Measurements from ENCODE around the gene PTAFR. TPM values are rescaled to one million over a fixed set of nuclear protein-coding genes. Genes with fewer than 3 reads are reported as not detected.

PTAFR gene
- under 1 TPM; 0.47 to 0.50 TPM for total RNA-seq

- ATAC-seq: no peak
- H3K9me3 Mint-ChIP-seq (ENCODE audit: insufficient read depth): no peaks in the 10 kb centered on the region
- ChIA-PET POLR2A (no interaction called here), CTCF (interaction anchor here (0.9 kb wide), 1 partner anchor 33 kb away, joined by 3 read pairs; no protein-coding TSS in a partner anchor)
- no peak for DNase-seq
- H3K4me1 Mint-ChIP-seq (ENCODE audit: low read depth): peaks cover 46% of the 10 kb centered on the region
- H3K4me3 Mint-ChIP-seq: no peak within 1 kb of the TSS
- peaks cover 48% of the 10 kb centered on the region for H3K27me3 Mint-ChIP-seq (ENCODE audit: low read depth)
- no peaks in the 10 kb centered on the region for H3K36me3 Mint-ChIP-seq (ENCODE audit: low read depth)
- H3K27ac Mint-ChIP-seq: peak within 1 kb of the TSS; percentile 7
Observed at GRCh38 chr1:28176492-28177470, at the start of gene PTAFR. TSS of gene PTAFR (minus strand) at chr1:28176690. CDS start at chr1:28151021, 25,669 bp downstream.

- DNase-seq: no peak
- peaks cover 37% of the 10 kb centered on the region for H3K36me3 Mint-ChIP-seq (ENCODE audit: low read depth)
- H3K27me3 Mint-ChIP-seq (ENCODE audit: low read depth): no peaks in the 10 kb centered on the region
Observed at GRCh38 chr1:28213315-28213714, 36.8 kb upstream of the PTAFR start.

GRCh38 chr1:28209700-28210099 is 33.2 kb upstream of the PTAFR start:
- Mint-ChIP-seq H3K27me3 (ENCODE audit: low read depth) (no peaks in the 10 kb centered on the region), H3K36me3 (ENCODE audit: low read depth) (peaks cover 36% of the 10 kb centered on the region), H3K27ac (no peak overlapping the region), H3K9me3 (ENCODE audit: insufficient read depth) (no peaks in the 10 kb centered on the region), H3K4me3 (no peak overlapping the region), H3K4me1 (ENCODE audit: low read depth) (peaks cover 12% of the 10 kb centered on the region)
- ATAC-seq (no peak), DNase-seq (no peak)
- ChIA-PET POLR2A (interaction anchor here (1.3 to 1.5 kb wide), 2 partner anchors 9 to 121 kb away, joined by 4 to 7 read pairs; partner anchors contain the start of gene EYA3), CTCF (interaction anchor here (0.7 to 7.1 kb wide), 36 partner anchors 10 to 667 kb away, joined by 3 to 217 read pairs (median 4); partner anchors contain the start of genes EYA3 and PTAFR)

More at GRCh38 chr1:28213315-28213714, 36.8 kb upstream of the PTAFR start:
- Mint-ChIP-seq H3K9me3 (ENCODE audit: insufficient read depth) (no peaks in the 10 kb centered on the region), H3K27ac (no peak overlapping the region), H3K4me3 (no peak overlapping the region), H3K4me1 (ENCODE audit: low read depth) (peaks cover 12% of the 10 kb centered on the region)
- ChIA-PET POLR2A (interaction anchor here (0.5 to 0.8 kb wide), 3 partner anchors 19 to 370 kb away, joined by 3 to 5 read pairs (median 4); no protein-coding TSS in a partner anchor), CTCF (interaction anchor here (1.3 to 1.8 kb wide), 4 partner anchors 24 to 125 kb away, joined by 3 to 13 read pairs (median 4); partner anchors contain the start of gene EYA3)
- no peak for ATAC-seq

GRCh38 chr1:28208818-28209441 is 32.4 kb upstream of the PTAFR start:
- no peaks in the 10 kb centered on the region for H3K9me3 Mint-ChIP-seq (ENCODE audit: insufficient read depth)

GRCh38 chr1:28205243-28205642 is 28.8 kb upstream of the PTAFR start:
- no peak for ATAC-seq
- Mint-ChIP-seq H3K27ac (no peak overlapping the region), H3K27me3 (ENCODE audit: low read depth) (no peaks in the 10 kb centered on the region), H3K4me1 (ENCODE audit: low read depth) (peaks cover 31% of the 10 kb centered on the region), H3K9me3 (ENCODE audit: insufficient read depth) (no peaks in the 10 kb centered on the region), H3K36me3 (ENCODE audit: low read depth) (peaks cover 58% of the 10 kb centered on the region), H3K4me3 (no peak overlapping the region)
- ChIA-PET CTCF (interaction anchor here (7.1 kb wide), 1 partner anchor 116 kb away, joined by 217 read pairs; the partner anchor contains the start of gene EYA3), POLR2A (no interaction called here)
- DNase-seq: no peak

More at GRCh38 chr1:28208818-28209441, 32.4 kb upstream of the PTAFR start:
- H3K4me3 Mint-ChIP-seq: no peak overlapping the region
- DNase-seq (peak; percentile 82), ATAC-seq (peak; percentile 91)
- ChIA-PET POLR2A (interaction anchor here (1.1 to 1.5 kb wide), 3 partner anchors 9 to 120 kb away, joined by 3 to 7 read pairs (median 4); partner anchors contain the start of gene EYA3), CTCF (interaction anchor here (0.6 to 7.1 kb wide), 48 partner anchors 9 to 668 kb away, joined by 3 to 217 read pairs (median 4); partner anchors contain the start of genes EYA3, PTAFR and YTHDF2)
- H3K4me1 Mint-ChIP-seq (ENCODE audit: low read depth): peaks cover 12% of the 10 kb centered on the region
- H3K27ac Mint-ChIP-seq: no peak overlapping the region
- no peaks in the 10 kb centered on the region for H3K27me3 Mint-ChIP-seq (ENCODE audit: low read depth)
- peaks cover 41% of the 10 kb centered on the region for H3K36me3 Mint-ChIP-seq (ENCODE audit: low read depth)

GRCh38 chr1:28200234-28200873 is 23.9 kb upstream of the PTAFR start:
- Mint-ChIP-seq H3K36me3 (ENCODE audit: low read depth) (peaks cover 72% of the 10 kb centered on the region), H3K4me1 (ENCODE audit: low read depth) (peaks cover 61% of the 10 kb centered on the region), H3K27me3 (ENCODE audit: low read depth) (no peaks in the 10 kb centered on the region), H3K4me3 (peak overlapping the region; percentile 50), H3K9me3 (ENCODE audit: insufficient read depth) (peaks cover 10% of the 10 kb centered on the region), H3K27ac (peak overlapping the region; percentile 90)
- POLR2A ChIA-PET: interaction anchor here (0.6 to 3.4 kb wide), 4 partner anchors 9 to 112 kb away, joined by 3 to 12 read pairs (median 5); partner anchors contain the start of gene EYA3
- CTCF ChIA-PET: interaction anchor here (1.4 to 1.7 kb wide), 4 partner anchors 9 to 113 kb away, joined by 5 to 14 read pairs (median 6); no protein-coding TSS in a partner anchor
- no peak for DNase-seq
- ATAC-seq: no peak

- ATAC-seq: peak; percentile 89
- CTCF ChIA-PET: interaction anchor here (1.4 to 1.7 kb wide), 4 partner anchors 9 to 112 kb away, joined by 5 to 14 read pairs (median 6); no protein-coding TSS in a partner anchor
- H3K4me1 Mint-ChIP-seq (ENCODE audit: low read depth): peaks cover 62% of the 10 kb centered on the region
Observed at GRCh38 chr1:28199328-28200233, 23.1 kb upstream of the PTAFR start.

GRCh38 chr1:28197682-28198415 is 21.4 kb upstream of the PTAFR start:
- peaks cover 50% of the 10 kb centered on the region for H3K36me3 Mint-ChIP-seq (ENCODE audit: low read depth)
- no peaks in the 10 kb centered on the region for H3K27me3 Mint-ChIP-seq (ENCODE audit: low read depth)
- ATAC-seq: no peak
- ChIA-PET POLR2A (interaction anchor here (3.4 kb wide), 1 partner anchor 109 kb away, joined by 12 read pairs; the partner anchor contains the start of gene EYA3), CTCF (interaction anchor here (0.8 to 1.0 kb wide), 2 partner anchors 11 to 51 kb away, joined by 3 to 4 read pairs; no protein-coding TSS in a partner anchor)
- peaks cover 10% of the 10 kb centered on the region for H3K9me3 Mint-ChIP-seq (ENCODE audit: insufficient read depth)
- H3K4me1 Mint-ChIP-seq (ENCODE audit: low read depth): peaks cover 59% of the 10 kb centered on the region
- peak overlapping the region; percentile 36 for H3K27ac Mint-ChIP-seq
- no peak for DNase-seq
- H3K4me3 Mint-ChIP-seq: no peak overlapping the region

More at GRCh38 chr1:28199328-28200233, 23.1 kb upstream of the PTAFR start:
- H3K4me3 Mint-ChIP-seq: peak overlapping the region; percentile 50
- peak overlapping the region; percentile 93 for H3K27ac Mint-ChIP-seq
- H3K27me3 Mint-ChIP-seq (ENCODE audit: low read depth): no peaks in the 10 kb centered on the region
- peaks cover 10% of the 10 kb centered on the region for H3K9me3 Mint-ChIP-seq (ENCODE audit: insufficient read depth)
- H3K36me3 Mint-ChIP-seq (ENCODE audit: low read depth): peaks cover 67% of the 10 kb centered on the region
- POLR2A ChIA-PET: interaction anchor here (0.6 to 3.4 kb wide), 5 partner anchors 9 to 111 kb away, joined by 3 to 12 read pairs (median 4); partner anchors contain the start of gene EYA3
- DNase-seq: peak; percentile 94

GRCh38 chr1:28196330-28196729 is 19.8 kb upstream of the PTAFR start:
- ChIA-PET POLR2A (no interaction called here), CTCF (interaction anchor here (3.0 kb wide), 1 partner anchor 105 kb away, joined by 12 read pairs; no protein-coding TSS in a partner anchor)
- peaks cover 45% of the 10 kb centered on the region for H3K36me3 Mint-ChIP-seq (ENCODE audit: low read depth)
- no peak overlapping the region for H3K4me3 Mint-ChIP-seq
- peaks cover 10% of the 10 kb centered on the region for H3K9me3 Mint-ChIP-seq (ENCODE audit: insufficient read depth)
- H3K4me1 Mint-ChIP-seq (ENCODE audit: low read depth): peaks cover 55% of the 10 kb centered on the region
- DNase-seq: no peak
- no peak for ATAC-seq
- H3K27ac Mint-ChIP-seq: peak overlapping the region; percentile 54
- no peaks in the 10 kb centered on the region for H3K27me3 Mint-ChIP-seq (ENCODE audit: low read depth)

Data from activated CD8-positive, alpha-beta T cell treated with anti-CD3 and anti-CD28 coated beads, Interleukin-2, amount 10 ng/mL, durations not matched to agents 7 days and 5 days (primary cell).